BE2C (cell line): ENCODE measurements around the gene DOCK2. TPM values are rescaled to one million over a fixed set of nuclear protein-coding genes. Genes with fewer than 3 reads are reported as not detected.

Source experiments
- DNase-seq: peaks from one replicate; pipeline ENCODE4 v3.0.0-alpha.2; 2020
- H3K27me3 ChIP-seq: fragments of 250-450 bp; sonication (Bioruptor Pico); 2 replicates; pipeline ENCODE4 v1.5.1; 2020; ENCODE audit warnings: mild to moderate bottlenecking
- H3K36me3 ChIP-seq: fragments of 250-450 bp; sonication (Bioruptor Pico); 2 replicates; pipeline ENCODE4 v1.5.1; 2020; ENCODE audit warnings: mild to moderate bottlenecking
- H3K4me1 ChIP-seq: fragments of 250-450 bp; sonication (Bioruptor Pico); 2 replicates; pipeline ENCODE4 v1.5.1; 2020
- H3K4me3 ChIP-seq: 2 replicates; pipeline ENCODE4 v1.5.1; 2011; ENCODE audit warnings: low read depth, low read length
- H3K9me3 ChIP-seq: fragments of 250-450 bp; sonication (Bioruptor Pico); 2 replicates; pipeline ENCODE4 v1.5.1; 2020
- polyA plus RNA-seq: library from polyadenylated mRNA; unstranded; fragments of >200 nt; gene quantifications from one replicate; pipeline ENCODE4 v1.2.1, GENCODE V29; 2012; ENCODE audit warnings: low read depth, missing spikeins; ENCODE audit not compliant: insufficient read length, insufficient read depth
- TF ChIP-seq, protein P1 (sequence below): IDR thresholded peaks from 2 replicates; pipeline ENCODE4 v1.5.1; 2012; ENCODE audit warnings: mild to moderate bottlenecking, low read depth, low read length

DOCK2 gene
- 0.28 TPM for polyA plus RNA-seq

DNA sequence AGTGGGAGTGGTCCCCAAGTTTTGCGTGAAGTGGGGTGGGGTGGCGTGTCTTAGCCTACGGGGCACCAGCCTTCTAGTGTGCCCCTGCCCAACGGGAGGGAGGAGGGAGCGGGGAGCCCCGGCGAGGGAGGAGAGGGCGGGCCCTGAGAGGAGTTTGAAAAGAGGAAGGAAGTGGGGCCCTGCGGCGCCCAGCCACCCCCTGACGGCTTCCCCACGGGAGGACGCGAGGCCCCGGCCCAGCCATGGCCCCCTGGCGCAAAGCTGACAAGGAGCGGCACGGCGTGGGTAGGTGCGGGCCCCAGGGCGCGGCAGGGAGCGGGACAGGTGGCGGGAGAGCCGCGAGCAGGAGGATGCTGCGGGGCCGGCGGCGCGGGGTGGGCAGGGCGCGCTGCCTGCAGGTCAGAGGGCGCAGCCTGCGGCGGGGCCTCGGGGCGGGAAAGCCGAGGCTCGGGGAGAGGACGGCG, at the start of gene DOCK2:
Gene DOCK2 (plus strand): TSS at position 191 of the 464 bp plus-strand sequence. CDS start 52 bp downstream, at position 243.
- H3K27me3 ChIP-seq, result no peaks in the 10 kb centered on the region
- no peak within 1 kb of the TSS for H3K4me3 ChIP-seq
- no peak for DNase-seq
- TF ChIP-seq, protein P1, sequence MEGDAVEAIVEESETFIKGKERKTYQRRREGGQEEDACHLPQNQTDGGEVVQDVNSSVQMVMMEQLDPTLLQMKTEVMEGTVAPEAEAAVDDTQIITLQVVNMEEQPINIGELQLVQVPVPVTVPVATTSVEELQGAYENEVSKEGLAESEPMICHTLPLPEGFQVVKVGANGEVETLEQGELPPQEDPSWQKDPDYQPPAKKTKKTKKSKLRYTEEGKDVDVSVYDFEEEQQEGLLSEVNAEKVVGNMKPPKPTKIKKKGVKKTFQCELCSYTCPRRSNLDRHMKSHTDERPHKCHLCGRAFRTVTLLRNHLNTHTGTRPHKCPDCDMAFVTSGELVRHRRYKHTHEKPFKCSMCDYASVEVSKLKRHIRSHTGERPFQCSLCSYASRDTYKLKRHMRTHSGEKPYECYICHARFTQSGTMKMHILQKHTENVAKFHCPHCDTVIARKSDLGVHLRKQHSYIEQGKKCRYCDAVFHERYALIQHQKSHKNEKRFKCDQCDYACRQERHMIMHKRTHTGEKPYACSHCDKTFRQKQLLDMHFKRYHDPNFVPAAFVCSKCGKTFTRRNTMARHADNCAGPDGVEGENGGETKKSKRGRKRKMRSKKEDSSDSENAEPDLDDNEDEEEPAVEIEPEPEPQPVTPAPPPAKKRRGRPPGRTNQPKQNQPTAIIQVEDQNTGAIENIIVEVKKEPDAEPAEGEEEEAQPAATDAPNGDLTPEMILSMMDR, result no peak
- no peaks in the 10 kb centered on the region for H3K9me3 ChIP-seq
- no peaks in the 10 kb centered on the region for H3K4me1 ChIP-seq
- no peaks in the 10 kb centered on the region for H3K36me3 ChIP-seq

DNA sequence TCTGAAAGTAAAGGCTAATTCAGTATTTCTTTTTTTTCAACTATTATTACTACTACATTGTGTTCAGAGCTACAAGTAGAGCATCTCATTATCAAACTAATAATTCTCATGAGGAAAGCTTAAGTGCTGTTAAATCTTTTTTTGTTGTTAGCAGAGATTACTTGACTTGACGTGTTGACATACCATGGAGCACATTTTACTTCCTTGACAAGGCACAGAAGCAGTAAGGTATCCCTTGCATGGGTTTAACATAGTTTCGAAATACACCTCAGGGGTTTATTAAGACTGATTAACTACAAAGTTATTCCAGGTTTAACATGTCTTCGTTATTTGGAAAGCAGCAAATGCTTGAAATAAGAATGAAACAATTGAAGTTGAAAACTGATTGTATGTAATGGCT, 46.5 kb upstream of the DOCK2 start:
- no peak overlapping the region for H3K4me3 ChIP-seq
- H3K9me3 ChIP-seq, result no peaks in the 10 kb centered on the region
- H3K4me1 ChIP-seq, result no peaks in the 10 kb centered on the region
- H3K36me3 ChIP-seq, result peaks cover 67% of the 10 kb centered on the region
- no peaks in the 10 kb centered on the region for H3K27me3 ChIP-seq
- no peak for DNase-seq
- TF ChIP-seq, protein P1, result no peak

DNA sequence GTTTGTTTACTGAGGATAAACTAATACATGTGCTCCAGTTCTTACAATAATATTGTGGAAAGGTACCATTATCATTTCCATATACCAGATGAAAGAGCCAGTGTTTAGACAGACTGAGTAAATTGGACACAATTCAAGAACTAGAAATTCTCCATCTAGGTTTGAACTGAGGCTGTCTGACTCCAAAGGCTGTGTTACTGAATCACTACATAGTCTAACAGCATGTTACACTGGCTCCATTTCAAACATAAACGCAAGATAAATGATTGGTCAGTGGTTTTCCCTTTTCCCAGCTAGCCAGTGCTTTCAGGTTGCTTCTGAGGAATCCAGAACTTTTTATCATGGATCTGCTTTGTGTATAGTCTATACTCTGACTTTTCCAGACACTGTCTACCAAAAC, 45.4 kb upstream of the DOCK2 start:
- no peak for DNase-seq
- TF ChIP-seq, protein P1, result no peak
- no peaks in the 10 kb centered on the region for H3K27me3 ChIP-seq
- H3K4me1 ChIP-seq, result no peaks in the 10 kb centered on the region
- H3K36me3 ChIP-seq, result peaks cover 75% of the 10 kb centered on the region
- H3K9me3 ChIP-seq, result no peaks in the 10 kb centered on the region
- H3K4me3 ChIP-seq, result no peak overlapping the region

GRCh38 chr5:169592937-169593650, 44.0 kb upstream of the DOCK2 start:
- H3K9me3 ChIP-seq, result no peaks in the 10 kb centered on the region
- H3K27me3 ChIP-seq, result no peaks in the 10 kb centered on the region
- TF ChIP-seq, protein P1, result no peak
- H3K36me3 ChIP-seq, result peaks cover 87% of the 10 kb centered on the region
- H3K4me3 ChIP-seq, result no peak overlapping the region
- DNase-seq, result no peak
- no peaks in the 10 kb centered on the region for H3K4me1 ChIP-seq

DNA sequence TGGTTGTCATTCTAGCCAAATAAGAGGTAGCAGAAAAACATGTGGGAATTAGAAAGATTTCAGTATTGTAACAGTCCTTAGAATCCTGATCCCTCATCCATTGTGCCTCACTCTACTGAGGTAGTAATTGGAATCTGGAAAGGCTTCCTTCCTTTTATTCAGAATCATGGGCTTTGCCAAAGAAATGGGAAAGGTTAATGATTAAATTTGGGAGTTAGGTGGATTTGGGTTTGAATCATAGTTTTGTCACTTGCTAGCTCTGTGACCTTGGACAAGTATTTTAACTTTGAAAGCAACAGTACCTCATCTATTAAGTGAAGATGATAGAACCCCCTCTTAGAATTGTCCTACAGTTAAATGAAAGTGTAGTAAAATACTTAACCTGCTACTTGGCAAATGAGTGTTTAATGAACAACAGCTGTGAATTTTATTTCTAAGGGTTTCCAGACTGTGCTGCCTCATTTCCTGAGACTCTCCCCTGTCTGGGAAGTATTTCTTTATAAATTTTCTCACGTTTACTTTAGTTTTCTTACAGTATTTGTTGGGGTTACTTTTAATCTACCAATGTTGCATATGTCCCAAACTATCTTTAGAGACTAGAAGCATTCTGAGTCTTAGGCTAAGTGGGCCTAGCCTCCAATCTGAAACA, 41.8 kb upstream of the DOCK2 start:
- no peak overlapping the region for H3K4me3 ChIP-seq
- DNase-seq, result no peak
- no peaks in the 10 kb centered on the region for H3K4me1 ChIP-seq
- H3K27me3 ChIP-seq, result no peaks in the 10 kb centered on the region
- TF ChIP-seq, protein P1, result no peak
- no peaks in the 10 kb centered on the region for H3K9me3 ChIP-seq
- H3K36me3 ChIP-seq, result peaks cover 91% of the 10 kb centered on the region

DNA sequence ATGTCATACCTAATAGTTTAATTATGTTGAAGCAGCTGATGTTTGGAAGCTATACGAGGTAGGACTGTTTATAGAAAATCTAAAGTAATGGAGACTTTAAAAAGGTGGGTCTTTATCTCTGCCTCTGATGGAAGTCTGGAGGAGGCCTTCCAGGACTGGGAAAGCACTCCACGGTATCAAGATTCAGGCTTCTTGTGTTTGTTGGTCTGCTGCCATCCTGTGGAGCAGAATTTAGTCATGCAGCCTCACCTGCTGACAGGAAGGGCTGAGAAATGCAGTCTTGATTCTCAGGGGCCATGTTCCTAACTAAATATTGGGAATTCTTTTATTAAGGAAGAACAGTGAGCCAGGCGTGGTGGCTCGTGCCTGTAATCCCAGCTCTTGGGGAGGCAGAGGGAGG, 37.6 kb upstream of the DOCK2 start:
- Histone ChIP-seq H3K9me3 (no peaks in the 10 kb centered on the region), H3K27me3 (no peaks in the 10 kb centered on the region), H3K36me3 (peaks cover 85% of the 10 kb centered on the region), H3K4me1 (no peaks in the 10 kb centered on the region), H3K4me3 (no peak overlapping the region)
- TF ChIP-seq, protein P1, result no peak
- no peak for DNase-seq
